SK-N-SH (cell line): ENCODE data around the gene CSF2RB.

Experiments used
- CTCF ChIP-seq: fragments of 200-600 bp; sonication (generic); IDR thresholded peaks from 2 replicates; pipeline ENCODE4 v1.6.1; 2017; ENCODE audit warnings: antibody characterized with exemption, mild to moderate bottlenecking, moderate library complexity
- EP300 ChIP-seq, 2 experiments: IDR thresholded peaks; 2 replicates each; pipeline versions ENCODE4 v1.4.0 to v1.6.1; 2012; ENCODE audit warnings: borderline replicate concordance in 1 of 2, low read depth in 1 of 2, low read length in 1 of 2
- EZH2phosphoT487 ChIP-seq: fragments of 200-600 bp; sonication (generic); IDR thresholded peaks from 2 replicates; pipeline ENCODE4 v1.6.1; 2017; ENCODE audit warnings: low read depth, mixed run types, mild to moderate bottlenecking, antibody characterized with exemption, moderate library complexity, borderline replicate concordance
- FOXJ3 ChIP-seq: sonication (generic); formaldehyde crosslinking; IDR thresholded peaks from 2 replicates; pipeline ENCODE4 v1.5.1; 2020; ENCODE audit warnings: mild to moderate bottlenecking, missing genetic modification reagents
- GABPA ChIP-seq: IDR thresholded peaks from 2 replicates; pipeline ENCODE4 v1.4.0; 2012; ENCODE audit warnings: low read depth, mild to moderate bottlenecking
- JUND ChIP-seq: IDR thresholded peaks from 2 replicates; pipeline ENCODE4 v1.4.0; 2012
- NRF1 ChIP-seq: IDR thresholded peaks from 2 replicates; pipeline ENCODE4 v1.6.1; 2012; ENCODE audit warnings: low read depth, mild to moderate bottlenecking, low read length
- RFX5 ChIP-seq: IDR thresholded peaks from 2 replicates; pipeline ENCODE4 v1.6.1; 2012; ENCODE audit warnings: mild to moderate bottlenecking, improper control_type of control experiment, low read length
- RXRA ChIP-seq: IDR thresholded peaks from 2 replicates; pipeline ENCODE4 v1.4.0; 2012; ENCODE audit warnings: low read depth, mild to moderate bottlenecking, borderline replicate concordance
- SIN3A ChIP-seq: IDR thresholded peaks from 2 replicates; pipeline ENCODE4 v1.6.1; 2012; ENCODE audit warnings: low read depth, mild to moderate bottlenecking, low read length, moderate library complexity, borderline replicate concordance
- SMC3 ChIP-seq: IDR thresholded peaks from 2 replicates; pipeline ENCODE4 v1.6.1; 2012; ENCODE audit warnings: low read depth, low read length, improper control_type of control experiment
- TAF1 ChIP-seq: IDR thresholded peaks from 2 replicates; pipeline ENCODE4 v1.6.1; 2012; ENCODE audit warnings: low read depth, mild to moderate bottlenecking, low read length, moderate library complexity, borderline replicate concordance
- TEAD4 ChIP-seq: IDR thresholded peaks from 2 replicates; pipeline ENCODE4 v1.4.0; 2012; ENCODE audit warnings: mild to moderate bottlenecking, borderline replicate concordance; ENCODE audit not compliant: insufficient read depth
- YY1 ChIP-seq: IDR thresholded peaks from 2 replicates; pipeline ENCODE4 v1.4.0; 2012; ENCODE audit warnings: low read depth, mild to moderate bottlenecking

GRCh38 chr22:36982136-36982535 is 68.7 kb downstream of the CSF2RB start:
- TF ChIP-seq CTCF (no peak), SIN3A (no peak), JUND (no peak), EZH2phosphoT487 (no peak), EP300 (IDR thresholded peaks at IDR 0.05; ENCODE audit: borderline replicate concordance in 1 of 2, low read depth in 1 of 2, low read length in 1 of 2) (no peak), TEAD4 (no peak), FOXJ3 (no peak), NRF1 (no peak), RFX5 (no peak), GABPA (no peak), TAF1 (no peak), YY1 (no peak), SMC3 (no peak), RXRA (no peak)
